ENCODE results near the gene EPHB1.
A peak's percentile ranks its signal among the peaks of the same experiment; 100 is the strongest.

Gene EPHB1

DNA sequence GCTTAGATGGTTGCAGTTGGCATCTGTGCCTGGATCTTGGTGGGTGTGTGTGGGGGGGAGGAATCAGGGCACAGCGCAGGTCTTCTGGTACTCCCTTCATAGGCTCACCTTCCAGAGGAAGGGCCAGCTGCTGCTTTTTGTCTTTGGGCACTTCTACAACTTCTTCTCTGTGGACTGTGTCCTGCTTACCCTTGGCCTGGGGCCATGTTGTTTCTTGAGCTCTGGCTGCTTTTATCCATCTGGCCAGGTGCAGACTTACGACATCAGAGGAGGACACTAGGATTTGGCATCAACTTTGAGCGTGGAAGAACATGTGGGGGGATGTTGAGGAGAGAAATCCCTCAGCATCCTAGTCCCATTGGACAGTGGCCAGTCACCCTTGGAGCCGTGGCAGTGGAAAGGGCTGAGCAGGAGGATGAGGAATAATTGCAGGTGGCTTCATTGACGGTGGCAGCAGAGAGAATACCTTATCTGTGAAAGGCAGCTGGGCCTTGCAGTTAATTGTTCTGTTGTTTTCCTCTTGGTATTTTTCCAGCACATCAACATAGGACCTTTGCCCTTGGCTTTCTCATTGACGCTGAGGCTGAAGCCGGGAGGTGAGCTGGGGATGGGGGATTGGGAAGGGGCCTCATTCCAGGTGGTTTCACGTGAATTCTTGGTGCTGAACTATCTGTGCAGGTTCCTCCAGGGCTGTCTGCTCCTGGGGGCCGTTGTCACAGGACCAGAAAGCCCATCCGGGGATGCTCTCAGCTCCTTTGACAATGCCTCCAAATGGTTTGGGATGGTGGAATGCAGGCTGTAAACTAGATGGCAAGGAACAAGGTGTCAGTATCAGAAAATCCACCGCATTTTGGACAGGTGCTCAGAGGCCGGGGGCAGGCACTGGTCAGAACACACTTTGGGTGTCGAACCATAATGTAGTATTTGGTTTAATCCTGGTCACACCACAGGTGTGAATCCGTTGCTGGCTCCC, 9.7 kb downstream of the EPHB1 start:
- no peak overlapping the region for H3K4me3 ChIP-seq (ENCODE audit: low read length)
- H2BK120ac ChIP-seq (ENCODE audit: low read depth, low read length), result no peak overlapping the region
- no peak overlapping the region for H2BK5ac ChIP-seq (ENCODE audit: low read length)
- no peak for DNase-seq
- no CpG with 5 or more reads among the region's 14 CpGs for WGBS (ENCODE audit: extremely low coverage, insufficient coverage, low lambda C conversion rate)
- no peak overlapping the region for H2BK15ac ChIP-seq (replicated peaks; ENCODE audit: low read depth)
- H4K5ac ChIP-seq (ENCODE audit: low read length), result no peak overlapping the region
- H3K79me2 ChIP-seq (ENCODE audit: control insufficient read depth, insufficient read depth, low read length), result no peaks in the 10 kb centered on the region
- H3K4ac ChIP-seq (ENCODE audit: low read depth, low read length), result no peak overlapping the region
- H3K4me2 ChIP-seq (ENCODE audit: low read length), result no peak overlapping the region
- H4K8ac ChIP-seq (ENCODE audit: low read depth, low read length), result no peak overlapping the region
- peak overlapping the region; percentile 34 for H3K23ac ChIP-seq (ENCODE audit: low read length)
- H3K4me1 ChIP-seq (ENCODE audit: control insufficient read depth, low read depth, low read length), result peaks cover 4% of the 10 kb centered on the region
- H3K36me3 ChIP-seq (ENCODE audit: control insufficient read depth, insufficient read depth, low read length), result no peaks in the 10 kb centered on the region
- H3K79me1 ChIP-seq (ENCODE audit: low read length), result no peaks in the 10 kb centered on the region
- no peak overlapping the region for H2AK5ac ChIP-seq (ENCODE audit: low read length)
- no peak overlapping the region for H3K27ac ChIP-seq (ENCODE audit: low read depth, low read length)
- H3K56ac ChIP-seq (ENCODE audit: low read length), result no peak overlapping the region
- H3K9ac ChIP-seq (ENCODE audit: low read length), result no peak overlapping the region
- H3K18ac ChIP-seq (ENCODE audit: low read length), result no peak overlapping the region
- H3K27me3 ChIP-seq (ENCODE audit: insufficient read depth, low read length, poor library complexity), result no peaks in the 10 kb centered on the region

DNA sequence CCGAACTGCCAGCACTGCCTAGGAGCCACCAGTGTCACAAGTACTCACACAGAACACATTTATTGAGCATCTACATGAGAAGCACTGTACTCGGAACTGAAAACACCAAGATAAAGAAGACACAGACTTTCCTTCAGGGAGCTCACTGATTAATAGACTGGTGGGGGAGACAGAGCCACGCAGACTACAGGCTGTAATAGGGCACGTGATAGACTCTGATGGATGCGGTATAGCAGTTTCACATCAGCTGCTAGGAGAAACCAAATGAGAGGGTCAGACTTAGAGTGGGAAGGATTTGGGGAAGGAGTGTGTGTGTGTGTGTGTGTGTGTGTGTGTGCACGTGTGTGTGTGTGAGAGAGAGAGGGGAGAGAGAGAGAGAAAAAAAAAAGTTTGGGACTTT, 12.1 kb downstream of the EPHB1 start:
- H2BK15ac ChIP-seq (replicated peaks; ENCODE audit: low read depth), result no peak overlapping the region
- H3K4ac ChIP-seq (ENCODE audit: low read depth, low read length), result no peak overlapping the region
- H2AK5ac ChIP-seq (ENCODE audit: low read length), result no peak overlapping the region
- DNase-seq, result no peak
- no peaks in the 10 kb centered on the region for H3K36me3 ChIP-seq (ENCODE audit: control insufficient read depth, insufficient read depth, low read length)
- no peak overlapping the region for H4K8ac ChIP-seq (ENCODE audit: low read depth, low read length)
- H3K4me2 ChIP-seq (ENCODE audit: low read length), result no peak overlapping the region
- H3K9ac ChIP-seq (ENCODE audit: low read length), result no peak overlapping the region
- H3K79me2 ChIP-seq (ENCODE audit: control insufficient read depth, insufficient read depth, low read length), result no peaks in the 10 kb centered on the region
- H3K4me1 ChIP-seq (ENCODE audit: control insufficient read depth, low read depth, low read length), result peaks cover 11% of the 10 kb centered on the region
- no peak overlapping the region for H2BK120ac ChIP-seq (ENCODE audit: low read depth, low read length)
- H3K27ac ChIP-seq (ENCODE audit: low read depth, low read length), result no peak overlapping the region
- no peak overlapping the region for H3K4me3 ChIP-seq (ENCODE audit: low read length)
- no peak overlapping the region for H3K18ac ChIP-seq (ENCODE audit: low read length)
- no peak overlapping the region for H3K23ac ChIP-seq (ENCODE audit: low read length)
- H3K27me3 ChIP-seq (ENCODE audit: insufficient read depth, low read length, poor library complexity), result no peaks in the 10 kb centered on the region
- no peaks in the 10 kb centered on the region for H3K79me1 ChIP-seq (ENCODE audit: low read length)
- WGBS (ENCODE audit: extremely low coverage, insufficient coverage, low lambda C conversion rate), result no CpG with 5 or more reads among the region's 6 CpGs
- H4K5ac ChIP-seq (ENCODE audit: low read length), result no peak overlapping the region
- H3K56ac ChIP-seq (ENCODE audit: low read length), result no peak overlapping the region
- no peak overlapping the region for H2BK5ac ChIP-seq (ENCODE audit: low read length)

DNA sequence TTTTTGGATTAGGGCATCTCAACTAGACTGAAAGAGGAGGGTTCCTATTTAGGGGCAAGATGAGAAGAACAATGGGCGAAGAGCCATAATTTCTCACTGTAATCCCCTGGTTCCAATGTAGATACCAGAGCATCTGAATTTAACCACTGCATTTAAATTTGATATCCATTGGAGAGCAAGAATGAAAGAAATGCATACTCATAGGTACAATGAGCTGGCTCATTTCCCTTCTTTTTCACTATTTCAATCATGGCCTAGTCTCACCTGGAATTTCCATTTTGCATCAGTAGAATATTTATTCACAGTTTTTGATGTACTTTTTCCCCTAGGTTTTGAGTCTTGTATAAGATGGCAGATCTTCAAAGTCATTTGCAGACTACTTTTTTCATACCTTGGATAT, 13.8 kb downstream of the EPHB1 start:
- Histone ChIP-seq H3K4ac (ENCODE audit: low read depth, low read length) (no peak overlapping the region), H3K79me1 (ENCODE audit: low read length) (no peaks in the 10 kb centered on the region), H3K27me3 (ENCODE audit: insufficient read depth, low read length, poor library complexity) (no peaks in the 10 kb centered on the region), H3K4me2 (ENCODE audit: low read length) (no peak overlapping the region), H4K5ac (ENCODE audit: low read length) (no peak overlapping the region), H4K8ac (ENCODE audit: low read depth, low read length) (no peak overlapping the region), H2AK5ac (ENCODE audit: low read length) (no peak overlapping the region), H3K9ac (ENCODE audit: low read length) (no peak overlapping the region), H3K27ac (ENCODE audit: low read depth, low read length) (no peak overlapping the region), H3K56ac (ENCODE audit: low read length) (no peak overlapping the region), H3K36me3 (ENCODE audit: control insufficient read depth, insufficient read depth, low read length) (no peaks in the 10 kb centered on the region), H2BK5ac (ENCODE audit: low read length) (no peak overlapping the region), H3K18ac (ENCODE audit: low read length) (no peak overlapping the region), H3K79me2 (ENCODE audit: control insufficient read depth, insufficient read depth, low read length) (no peaks in the 10 kb centered on the region), H2BK120ac (ENCODE audit: low read depth, low read length) (no peak overlapping the region), H3K4me3 (ENCODE audit: low read length) (no peak overlapping the region), H3K4me1 (ENCODE audit: control insufficient read depth, low read depth, low read length) (peaks cover 11% of the 10 kb centered on the region), H3K23ac (ENCODE audit: low read length) (no peak overlapping the region), H2BK15ac (replicated peaks; ENCODE audit: low read depth) (no peak overlapping the region)
- no peak for DNase-seq
- WGBS (ENCODE audit: extremely low coverage, insufficient coverage, low lambda C conversion rate), result no CpG with 5 or more reads among the region's 1 CpG

DNA sequence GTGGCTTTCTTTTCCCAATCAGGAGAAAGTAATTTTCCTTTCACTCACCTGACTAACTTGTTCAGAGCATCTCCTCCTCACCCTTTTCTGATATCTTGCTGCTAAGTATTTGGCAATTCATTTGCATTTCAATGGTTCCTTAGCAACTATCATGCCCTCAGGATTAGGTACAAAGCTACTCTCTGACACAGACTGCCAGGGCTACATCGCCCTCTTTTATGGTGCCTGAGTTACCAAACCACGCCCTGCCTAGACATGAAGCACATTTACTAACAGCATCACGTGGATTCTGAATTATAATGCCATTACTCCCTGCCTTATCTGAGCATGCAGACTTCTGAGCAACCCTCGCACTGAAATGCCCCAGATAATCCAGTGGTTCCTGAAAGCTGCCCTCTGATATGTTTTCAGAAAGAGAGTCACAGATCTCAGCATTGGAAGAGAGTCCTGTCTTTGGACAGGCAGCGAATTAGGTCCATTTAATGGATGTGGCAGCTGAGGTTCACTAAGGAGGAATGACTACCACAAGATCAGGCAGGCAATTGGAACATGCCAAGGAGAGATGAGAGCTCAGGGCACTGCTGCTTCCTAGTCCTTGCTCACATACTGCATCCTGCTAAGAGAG, 14.5 kb downstream of the EPHB1 start:
- H2BK15ac ChIP-seq (replicated peaks; ENCODE audit: low read depth), result no peak overlapping the region
- H3K18ac ChIP-seq (ENCODE audit: low read length), result no peak overlapping the region
- no peak overlapping the region for H3K9ac ChIP-seq (ENCODE audit: low read length)
- no peaks in the 10 kb centered on the region for H3K79me2 ChIP-seq (ENCODE audit: control insufficient read depth, insufficient read depth, low read length)
- DNase-seq, result peak; percentile 91
- no CpG with 5 or more reads among the region's 5 CpGs for WGBS (ENCODE audit: extremely low coverage, insufficient coverage, low lambda C conversion rate)
- no peaks in the 10 kb centered on the region for H3K27me3 ChIP-seq (ENCODE audit: insufficient read depth, low read length, poor library complexity)
- no peak overlapping the region for H3K23ac ChIP-seq (ENCODE audit: low read length)
- H3K36me3 ChIP-seq (ENCODE audit: control insufficient read depth, insufficient read depth, low read length), result no peaks in the 10 kb centered on the region
- no peak overlapping the region for H3K4me3 ChIP-seq (ENCODE audit: low read length)
- H3K4ac ChIP-seq (ENCODE audit: low read depth, low read length), result no peak overlapping the region
- H4K5ac ChIP-seq (ENCODE audit: low read length), result no peak overlapping the region
- H3K4me1 ChIP-seq (ENCODE audit: control insufficient read depth, low read depth, low read length), result peaks cover 11% of the 10 kb centered on the region
- H3K79me1 ChIP-seq (ENCODE audit: low read length), result no peaks in the 10 kb centered on the region
- H2BK120ac ChIP-seq (ENCODE audit: low read depth, low read length), result no peak overlapping the region
- H3K56ac ChIP-seq (ENCODE audit: low read length), result no peak overlapping the region
- no peak overlapping the region for H2BK5ac ChIP-seq (ENCODE audit: low read length)
- no peak overlapping the region for H4K8ac ChIP-seq (ENCODE audit: low read depth, low read length)
- H2AK5ac ChIP-seq (ENCODE audit: low read length), result no peak overlapping the region
- H3K27ac ChIP-seq (ENCODE audit: low read depth, low read length), result no peak overlapping the region
- H3K4me2 ChIP-seq (ENCODE audit: low read length), result no peak overlapping the region

DNA sequence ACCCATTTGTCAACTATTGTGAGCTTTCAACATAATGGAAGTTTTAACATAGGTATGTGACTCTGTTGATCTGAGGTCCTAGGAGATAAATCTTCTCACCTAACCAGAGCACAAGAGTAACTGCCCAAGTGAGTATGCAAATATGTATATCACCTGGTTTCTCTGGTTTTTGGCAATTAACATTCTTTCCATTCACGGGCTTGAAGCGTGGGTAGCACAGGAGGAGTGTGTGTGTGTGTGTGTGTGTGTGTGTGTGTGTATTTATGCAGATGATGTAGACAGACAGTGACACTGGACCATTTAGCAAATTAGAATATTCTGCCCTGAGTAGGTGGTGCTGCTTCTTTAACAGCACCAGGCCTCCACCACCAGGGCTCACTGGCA, 15.0 kb downstream of the EPHB1 start:
- Histone ChIP-seq H3K36me3 (ENCODE audit: control insufficient read depth, insufficient read depth, low read length) (no peaks in the 10 kb centered on the region), H2BK120ac (ENCODE audit: low read depth, low read length) (no peak overlapping the region), H3K79me1 (ENCODE audit: low read length) (no peaks in the 10 kb centered on the region), H3K23ac (ENCODE audit: low read length) (no peak overlapping the region), H3K18ac (ENCODE audit: low read length) (no peak overlapping the region), H4K5ac (ENCODE audit: low read length) (no peak overlapping the region), H3K27ac (ENCODE audit: low read depth, low read length) (no peak overlapping the region), H3K4ac (ENCODE audit: low read depth, low read length) (no peak overlapping the region), H3K4me2 (ENCODE audit: low read length) (no peak overlapping the region), H2AK5ac (ENCODE audit: low read length) (no peak overlapping the region), H4K8ac (ENCODE audit: low read depth, low read length) (no peak overlapping the region), H3K4me3 (ENCODE audit: low read length) (no peak overlapping the region), H3K9ac (ENCODE audit: low read length) (no peak overlapping the region), H2BK15ac (replicated peaks; ENCODE audit: low read depth) (no peak overlapping the region), H2BK5ac (ENCODE audit: low read length) (no peak overlapping the region), H3K79me2 (ENCODE audit: control insufficient read depth, insufficient read depth, low read length) (no peaks in the 10 kb centered on the region), H3K27me3 (ENCODE audit: insufficient read depth, low read length, poor library complexity) (no peaks in the 10 kb centered on the region), H3K4me1 (ENCODE audit: control insufficient read depth, low read depth, low read length) (peaks cover 11% of the 10 kb centered on the region), H3K56ac (ENCODE audit: low read length) (no peak overlapping the region)
- WGBS (ENCODE audit: extremely low coverage, insufficient coverage, low lambda C conversion rate), result no CpG with 5 or more reads among the region's 2 CpGs
- peak; percentile 94 for DNase-seq

All from mesendoderm (in vitro differentiated cells).